Measurements from ENCODE around the gene TIAM2. TPM values are rescaled to one million over a fixed set of nuclear protein-coding genes. Genes with fewer than 3 reads are reported as not detected.

Gene TIAM2
- total RNA-seq, result 14.1 and 19.0 TPM in 2 replicates

GRCh38 chr6:154995254-154996015, at the start of gene TIAM2:
Gene TIAM2, plus strand, starts transcription at chr6:154995315. Its CDS starts 133,909 bp downstream, at chr6:155129224.

GRCh38 chr6:155263373-155264063, 268.4 kb downstream of the TIAM2 start, which contains the start of gene CLDN20:
Gene CLDN20, plus strand, starts transcription at chr6:155264013. Its CDS starts 11,707 bp downstream, at chr6:155275720.

Measured in placental epithelial cell (primary cell).